Esophagus muscularis mucosa (tissue), 4 donors: ENCODE results near the gene DSN1. TPM values are rescaled to one million over a fixed set of nuclear protein-coding genes. Genes with fewer than 3 reads are reported as not detected.

Experiments
- DNase-seq: peaks from one replicate; pipeline ENCODE4 v3.0.0-alpha.2; 2017; ENCODE audit errors: extremely low spot score
- H3K27ac ChIP-seq, 4 donors: fragments of 200-600 bp; sonication (generic); replicated peaks in 1 of 4; 1 replicate in 3 of 4; 2 replicates in 1 of 4; pipeline ENCODE4 v1.5.1; 2016 to 2019; ENCODE audit warnings: mild to moderate bottlenecking in 1 of 4
- H3K27me3 ChIP-seq, 4 donors: fragments of 200-600 bp; sonication (generic); one replicate each; pipeline versions ENCODE4 v1.5.1 to v1.6.0; 2016 to 2019
- H3K36me3 ChIP-seq, 4 donors: fragments of 200-600 bp; sonication (generic); one replicate each; pipeline ENCODE4 v1.5.1; 2016 to 2019
- H3K4me1 ChIP-seq, 4 donors: fragments of 200-600 bp; sonication (generic); one replicate each; pipeline ENCODE4 v1.5.1; 2016 to 2019
- H3K4me3 ChIP-seq, 4 donors: fragments of 200-600 bp; sonication (generic); 1 replicate in 2 of 4; 2 replicates in 2 of 4; pipeline ENCODE4 v1.5.1; 2016 to 2019; ENCODE audit warnings: mild to moderate bottlenecking in 4 of 4, moderate library complexity in 1 of 4
- H3K9me3 ChIP-seq, 4 donors: fragments of 200-600 bp; sonication (generic); 1 replicate in 3 of 4; 2 replicates in 1 of 4; pipeline ENCODE4 v1.5.1; 2016 to 2019
- EP300 ChIP-seq: sonication (generic); formaldehyde crosslinking; IDR thresholded peaks from one replicate; pipeline ENCODE4 v1.6.1; 2017; ENCODE audit warnings: antibody characterized with exemption
- POLR2A ChIP-seq: fragments of 450-650 bp; IDR thresholded peaks from one replicate; pipeline ENCODE4 v1.6.1; 2017; ENCODE audit warnings: antibody characterized with exemption, moderate library complexity, mild to moderate bottlenecking, low read depth
- POLR2AphosphoS5 ChIP-seq, 2 donors: sonication (generic); formaldehyde crosslinking; IDR thresholded peaks; one replicate each; pipeline ENCODE4 v1.6.1; 2017; ENCODE audit warnings: antibody characterized with exemption in 2 of 2
- WGBS: methylation state at CpG from one replicate; pipeline ENCODE4 v1.1.5; 2018; 5-methylcytosine and 5-hydroxymethylcytosine counted together
- intact Hi-C: fragments of 100-400 bp; cut with DNase I; formaldehyde crosslinking; loops from one replicate; pipeline ENCODE4 v1.15.1; 2023
- total RNA-seq, 4 donors: library from RNA; depleted of rRNA; stranded (reverse); fragments of >200 nt; gene quantifications; one replicate each; pipeline versions ENCODE4 v1.1.0 to v1.2.1, GENCODE V29; 2016
- TF ChIP-seq, protein P1 (sequence below), 3 experiments: fragments of 200-600 bp in 2 of 3; fragments of 450-650 bp in 1 of 3; sonication (generic) in 2 of 3; IDR thresholded peaks; one replicate each; pipeline ENCODE4 v1.5.1; 2017 to 2019; ENCODE audit warnings: antibody characterized with exemption in 3 of 3, mild to moderate bottlenecking in 2 of 3, moderate library complexity in 1 of 3

Gene DSN1
- total RNA-seq, 4 donors from 2014 or later: 5.1 to 7.5 (median 6.3) TPM

DNA sequence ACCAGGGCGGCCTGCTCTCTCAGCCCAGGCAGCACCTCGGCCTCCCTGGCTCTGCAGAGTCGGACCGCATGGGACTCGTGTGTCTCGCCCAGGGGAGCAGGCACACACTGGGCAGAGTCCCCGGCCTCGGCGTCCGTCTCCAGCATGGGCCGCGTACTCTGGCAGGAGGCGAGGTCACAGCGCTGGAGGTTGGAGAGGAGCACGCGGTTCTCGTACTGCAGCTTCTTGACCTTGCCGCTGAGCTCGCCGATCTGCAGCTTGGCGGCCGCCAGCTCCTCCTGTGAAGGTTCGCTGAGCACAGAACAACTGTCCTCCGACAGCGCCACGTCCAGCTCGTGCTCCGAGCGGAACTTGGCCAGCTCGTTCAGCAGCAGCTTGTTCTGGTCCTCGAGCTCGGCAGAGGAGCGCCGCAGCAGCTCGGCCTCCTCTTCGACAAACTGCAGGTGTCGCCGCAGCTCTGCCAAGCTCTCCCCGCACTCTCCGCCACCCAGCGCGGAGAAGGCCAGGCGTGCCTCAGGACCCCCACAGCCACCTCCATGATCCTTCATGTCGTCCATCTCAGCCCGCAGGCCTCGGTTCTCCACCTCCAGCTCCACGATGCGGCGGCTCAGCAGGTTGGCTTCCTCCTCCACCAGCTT lies 42.0 kb upstream of the DSN1 start:
- TF ChIP-seq, protein P1, sequence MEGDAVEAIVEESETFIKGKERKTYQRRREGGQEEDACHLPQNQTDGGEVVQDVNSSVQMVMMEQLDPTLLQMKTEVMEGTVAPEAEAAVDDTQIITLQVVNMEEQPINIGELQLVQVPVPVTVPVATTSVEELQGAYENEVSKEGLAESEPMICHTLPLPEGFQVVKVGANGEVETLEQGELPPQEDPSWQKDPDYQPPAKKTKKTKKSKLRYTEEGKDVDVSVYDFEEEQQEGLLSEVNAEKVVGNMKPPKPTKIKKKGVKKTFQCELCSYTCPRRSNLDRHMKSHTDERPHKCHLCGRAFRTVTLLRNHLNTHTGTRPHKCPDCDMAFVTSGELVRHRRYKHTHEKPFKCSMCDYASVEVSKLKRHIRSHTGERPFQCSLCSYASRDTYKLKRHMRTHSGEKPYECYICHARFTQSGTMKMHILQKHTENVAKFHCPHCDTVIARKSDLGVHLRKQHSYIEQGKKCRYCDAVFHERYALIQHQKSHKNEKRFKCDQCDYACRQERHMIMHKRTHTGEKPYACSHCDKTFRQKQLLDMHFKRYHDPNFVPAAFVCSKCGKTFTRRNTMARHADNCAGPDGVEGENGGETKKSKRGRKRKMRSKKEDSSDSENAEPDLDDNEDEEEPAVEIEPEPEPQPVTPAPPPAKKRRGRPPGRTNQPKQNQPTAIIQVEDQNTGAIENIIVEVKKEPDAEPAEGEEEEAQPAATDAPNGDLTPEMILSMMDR (IDR thresholded peaks at IDR 0.05): no peak
- no peak for TF ChIP-seq POLR2AphosphoS5 (IDR thresholded peaks at IDR 0.05)
- TF ChIP-seq EP300: no peak
- TF ChIP-seq POLR2A: no peak
- DNase-seq: no peak
- WGBS: 94% methylated on average over 46 of the region's 49 CpGs
- Histone ChIP-seq H3K27me3 (no peaks in the 10 kb centered on the region), H3K4me3 (no peak overlapping the region), H3K4me1 (peaks cover 14 to 28% (median 19%) of the 10 kb centered on the region in 4 donors), H3K9me3 (no peaks in the 10 kb centered on the region), H3K36me3 (peaks cover 29 to 77% (median 62%) of the 10 kb centered on the region in 4 donors), H3K27ac (no peak overlapping the region)
- intact Hi-C loops: no loop called here

DNA sequence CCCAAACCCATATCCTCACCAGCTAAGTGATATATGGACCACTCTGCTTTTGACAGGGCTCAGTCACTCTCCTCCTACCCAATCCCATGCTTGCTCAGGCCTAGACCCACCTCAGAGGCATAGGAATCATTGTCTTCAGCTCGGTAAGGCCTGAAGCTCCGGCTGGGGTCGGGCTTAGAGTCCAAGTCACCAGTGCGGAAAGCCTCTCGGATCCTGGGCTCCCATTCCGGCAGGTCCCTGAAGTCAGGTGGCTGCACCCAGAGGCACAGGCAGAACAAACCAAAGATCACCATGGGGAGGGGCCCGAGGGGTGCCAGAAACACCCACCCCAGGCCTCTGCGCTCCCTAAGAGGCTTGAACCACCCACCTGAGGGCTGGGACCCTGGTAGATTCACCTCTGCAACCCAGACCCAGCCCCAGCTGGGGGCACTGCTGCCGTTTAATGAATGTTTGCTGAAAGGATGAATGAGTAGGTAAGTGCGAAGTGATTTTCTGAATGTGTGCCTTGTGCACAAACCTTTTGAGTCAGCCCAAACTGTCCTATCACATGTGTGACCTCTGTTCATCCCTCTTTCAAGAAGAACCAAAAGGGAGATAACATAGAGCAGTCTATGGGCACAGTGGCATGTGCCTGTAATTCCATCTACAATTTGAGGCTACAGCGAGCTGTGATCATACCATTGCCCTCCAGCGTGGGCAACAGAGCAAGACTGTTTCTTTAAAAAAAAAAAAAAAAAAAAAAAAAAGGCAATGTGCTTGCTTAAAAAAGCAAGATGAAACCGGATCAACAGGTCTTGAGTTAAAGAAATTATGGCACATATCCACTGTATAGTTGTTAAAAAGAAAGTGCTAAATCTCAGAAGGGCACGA lies 39.3 kb upstream of the DSN1 start:
- no peak for DNase-seq
- WGBS: 68% methylated on average over 13 of the region's 14 CpGs
- intact Hi-C loops: loop anchor here (5.0 kb wide), 1 partner anchor 49 kb away; a partner anchor contains a TSS

DNA sequence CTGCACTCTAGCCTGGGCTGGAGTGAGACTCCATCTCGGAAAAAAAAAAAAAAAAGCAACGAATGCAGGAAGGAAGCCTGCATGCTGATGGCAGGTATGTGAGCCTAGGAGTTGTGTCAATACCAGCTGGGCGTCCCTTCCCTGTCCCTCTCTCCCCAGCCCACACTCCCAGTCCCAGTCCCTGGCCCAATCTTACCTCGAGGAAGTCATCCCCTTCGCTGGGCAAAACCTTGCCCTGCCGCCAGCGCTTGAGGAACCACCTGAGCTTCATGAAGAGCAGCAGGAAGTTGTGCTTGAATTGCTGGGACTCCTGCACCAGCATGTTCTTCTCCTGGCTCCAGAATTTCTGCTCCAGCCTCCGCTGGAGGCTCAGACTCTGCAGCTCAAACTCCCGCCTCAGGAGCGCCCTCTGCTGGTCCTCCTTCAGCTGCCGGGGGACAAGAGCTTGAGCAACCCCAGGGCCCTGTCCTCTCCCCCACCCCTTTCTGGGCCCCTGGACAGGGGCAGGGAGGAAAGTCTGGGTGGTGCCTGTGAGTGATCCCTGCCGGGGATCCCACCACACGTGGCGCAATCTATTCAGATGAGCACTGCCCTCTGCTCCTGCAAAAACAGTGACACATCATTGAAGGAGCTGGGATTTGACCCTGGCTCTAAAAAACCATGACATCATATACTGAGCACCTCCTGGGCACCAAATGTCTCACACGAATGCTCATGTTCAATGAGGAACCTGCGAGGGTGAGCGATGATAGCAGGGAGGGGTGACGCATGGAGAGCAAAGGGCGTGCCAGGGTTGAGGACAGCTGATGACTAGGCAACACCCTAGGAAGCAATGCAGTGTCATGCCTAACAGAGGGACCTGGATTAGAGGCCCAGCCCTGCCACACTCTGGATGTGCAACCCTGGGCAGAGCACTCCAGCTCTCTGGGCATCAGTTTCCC lies 35.0 kb upstream of the DSN1 start:
- H3K9me3 ChIP-seq: no peaks in the 10 kb centered on the region
- TF ChIP-seq, protein P1 (IDR thresholded peaks at IDR 0.05): peak; percentile 45 to 83 (median 59)
- no peak for TF ChIP-seq POLR2A
- H3K27ac ChIP-seq: no peak overlapping the region
- H3K4me3 ChIP-seq: no peak overlapping the region
- WGBS: 73% methylated on average over 15 of the region's 19 CpGs
- intact Hi-C loops: no loop called here
- no peak for DNase-seq
- peaks cover 41 to 95% (median 88%) of the 10 kb centered on the region in 4 donors for H3K36me3 ChIP-seq
- no peaks in the 10 kb centered on the region for H3K27me3 ChIP-seq
- peaks cover 0 to 13% (median 5%) of the 10 kb centered on the region in 4 donors for H3K4me1 ChIP-seq

More for the DNA sequence above, 39.3 kb upstream of the DSN1 start:
- Histone ChIP-seq H3K36me3 (peaks cover 29 to 96% (median 85%) of the 10 kb centered on the region in 4 donors), H3K27me3 (no peaks in the 10 kb centered on the region), H3K4me3 (no peak overlapping the region), H3K27ac (peak overlapping the region in 1 of 4 donors; percentile 0), H3K4me1 (peaks cover 0 to 19% (median 5%) of the 10 kb centered on the region in 4 donors), H3K9me3 (no peaks in the 10 kb centered on the region)
- TF ChIP-seq POLR2AphosphoS5 (IDR thresholded peaks at IDR 0.05) (no peak), POLR2A (no peak), EP300 (no peak)
- TF ChIP-seq, protein P1 (IDR thresholded peaks at IDR 0.05): no peak

DNA sequence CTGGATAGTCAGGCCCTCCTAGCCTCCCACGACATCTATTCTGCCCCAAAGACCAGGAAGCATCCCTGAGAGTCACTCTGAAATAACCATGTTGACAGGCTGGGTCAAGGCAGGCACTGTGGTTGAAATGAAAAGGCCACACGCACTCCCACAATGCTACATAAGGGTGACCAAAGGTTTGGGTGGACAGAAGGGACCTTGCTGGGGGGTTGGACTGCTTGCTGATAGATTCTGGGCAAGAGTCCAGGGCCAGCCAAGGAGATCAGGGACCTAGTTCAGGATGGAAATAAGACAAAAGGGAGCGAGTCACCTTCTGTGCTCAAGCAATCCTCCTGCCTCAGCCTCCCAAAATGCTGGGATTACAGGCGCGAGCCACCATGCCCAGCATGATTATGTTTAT lies 32.5 kb upstream of the DSN1 start:
- Histone ChIP-seq H3K27me3 (no peaks in the 10 kb centered on the region), H3K4me3 (no peak overlapping the region), H3K27ac (no peak overlapping the region), H3K4me1 (peaks cover 0 to 19% (median 7%) of the 10 kb centered on the region in 4 donors), H3K36me3 (peaks cover 54 to 99% (median 94%) of the 10 kb centered on the region in 4 donors), H3K9me3 (no peaks in the 10 kb centered on the region)
- no peak for DNase-seq
- TF ChIP-seq POLR2AphosphoS5 (IDR thresholded peaks at IDR 0.05): no peak
- TF ChIP-seq, protein P1 (IDR thresholded peaks at IDR 0.05): no peak
- TF ChIP-seq EP300: no peak
- TF ChIP-seq POLR2A: no peak
- WGBS: 98% methylated on average over 4 of the region's 5 CpGs
- intact Hi-C loops: no loop called here
